Panc1 (cell line): ENCODE data around the gene SLC22A2.

ENCODE experiments used
- POLR2AphosphoS5 ChIP-seq: IDR thresholded peaks from 2 replicates; pipeline ENCODE4 v1.6.1; 2012; ENCODE audit warnings: mild to moderate bottlenecking, low read depth, low read length, moderate library complexity
- SIN3A ChIP-seq: IDR thresholded peaks from 2 replicates; pipeline ENCODE4 v1.6.1; 2012; ENCODE audit warnings: low read depth, mild to moderate bottlenecking, low read length, moderate library complexity, borderline replicate concordance; ENCODE audit not compliant: insufficient read depth
- TF ChIP-seq, protein P1 (sequence below): fragments of 450-650 bp; IDR thresholded peaks from 2 replicates; pipeline ENCODE4 v1.5.1; 2017; ENCODE audit warnings: mild to moderate bottlenecking
- TF ChIP-seq, protein P2 (sequence below), 2 experiments: IDR thresholded peaks; 2 replicates each; pipeline ENCODE4 v1.6.1; 2011 to 2012; ENCODE audit warnings: low read depth in 2 of 2, control low read depth in 1 of 2, low read length in 1 of 2, mild to moderate bottlenecking in 1 of 2, moderate library complexity in 1 of 2; ENCODE audit not compliant: insufficient read depth in 1 of 2

DNA sequence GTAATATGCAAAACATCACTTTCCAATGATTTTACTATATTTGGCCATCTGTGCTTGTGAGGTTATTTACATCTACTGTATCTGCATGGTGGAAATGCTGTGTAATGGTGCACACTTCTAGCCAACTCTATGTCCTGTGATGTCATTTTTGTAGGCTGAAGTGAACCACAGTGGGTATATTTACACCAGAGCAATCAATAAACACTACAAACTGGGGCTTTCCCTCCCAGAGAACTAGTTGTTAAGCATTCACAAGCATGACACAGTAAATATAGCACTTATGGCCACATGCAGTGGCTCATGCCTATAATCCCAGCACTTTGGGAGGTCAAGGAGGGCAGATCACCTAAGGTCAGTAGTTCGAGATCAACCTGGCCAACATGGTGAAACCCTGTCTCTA, 4.9 kb downstream of the SLC22A2 start:
- TF ChIP-seq, protein P1, sequence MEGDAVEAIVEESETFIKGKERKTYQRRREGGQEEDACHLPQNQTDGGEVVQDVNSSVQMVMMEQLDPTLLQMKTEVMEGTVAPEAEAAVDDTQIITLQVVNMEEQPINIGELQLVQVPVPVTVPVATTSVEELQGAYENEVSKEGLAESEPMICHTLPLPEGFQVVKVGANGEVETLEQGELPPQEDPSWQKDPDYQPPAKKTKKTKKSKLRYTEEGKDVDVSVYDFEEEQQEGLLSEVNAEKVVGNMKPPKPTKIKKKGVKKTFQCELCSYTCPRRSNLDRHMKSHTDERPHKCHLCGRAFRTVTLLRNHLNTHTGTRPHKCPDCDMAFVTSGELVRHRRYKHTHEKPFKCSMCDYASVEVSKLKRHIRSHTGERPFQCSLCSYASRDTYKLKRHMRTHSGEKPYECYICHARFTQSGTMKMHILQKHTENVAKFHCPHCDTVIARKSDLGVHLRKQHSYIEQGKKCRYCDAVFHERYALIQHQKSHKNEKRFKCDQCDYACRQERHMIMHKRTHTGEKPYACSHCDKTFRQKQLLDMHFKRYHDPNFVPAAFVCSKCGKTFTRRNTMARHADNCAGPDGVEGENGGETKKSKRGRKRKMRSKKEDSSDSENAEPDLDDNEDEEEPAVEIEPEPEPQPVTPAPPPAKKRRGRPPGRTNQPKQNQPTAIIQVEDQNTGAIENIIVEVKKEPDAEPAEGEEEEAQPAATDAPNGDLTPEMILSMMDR: no peak
- TF ChIP-seq POLR2AphosphoS5: no peak
- TF ChIP-seq SIN3A: no peak
- TF ChIP-seq, protein P2, sequence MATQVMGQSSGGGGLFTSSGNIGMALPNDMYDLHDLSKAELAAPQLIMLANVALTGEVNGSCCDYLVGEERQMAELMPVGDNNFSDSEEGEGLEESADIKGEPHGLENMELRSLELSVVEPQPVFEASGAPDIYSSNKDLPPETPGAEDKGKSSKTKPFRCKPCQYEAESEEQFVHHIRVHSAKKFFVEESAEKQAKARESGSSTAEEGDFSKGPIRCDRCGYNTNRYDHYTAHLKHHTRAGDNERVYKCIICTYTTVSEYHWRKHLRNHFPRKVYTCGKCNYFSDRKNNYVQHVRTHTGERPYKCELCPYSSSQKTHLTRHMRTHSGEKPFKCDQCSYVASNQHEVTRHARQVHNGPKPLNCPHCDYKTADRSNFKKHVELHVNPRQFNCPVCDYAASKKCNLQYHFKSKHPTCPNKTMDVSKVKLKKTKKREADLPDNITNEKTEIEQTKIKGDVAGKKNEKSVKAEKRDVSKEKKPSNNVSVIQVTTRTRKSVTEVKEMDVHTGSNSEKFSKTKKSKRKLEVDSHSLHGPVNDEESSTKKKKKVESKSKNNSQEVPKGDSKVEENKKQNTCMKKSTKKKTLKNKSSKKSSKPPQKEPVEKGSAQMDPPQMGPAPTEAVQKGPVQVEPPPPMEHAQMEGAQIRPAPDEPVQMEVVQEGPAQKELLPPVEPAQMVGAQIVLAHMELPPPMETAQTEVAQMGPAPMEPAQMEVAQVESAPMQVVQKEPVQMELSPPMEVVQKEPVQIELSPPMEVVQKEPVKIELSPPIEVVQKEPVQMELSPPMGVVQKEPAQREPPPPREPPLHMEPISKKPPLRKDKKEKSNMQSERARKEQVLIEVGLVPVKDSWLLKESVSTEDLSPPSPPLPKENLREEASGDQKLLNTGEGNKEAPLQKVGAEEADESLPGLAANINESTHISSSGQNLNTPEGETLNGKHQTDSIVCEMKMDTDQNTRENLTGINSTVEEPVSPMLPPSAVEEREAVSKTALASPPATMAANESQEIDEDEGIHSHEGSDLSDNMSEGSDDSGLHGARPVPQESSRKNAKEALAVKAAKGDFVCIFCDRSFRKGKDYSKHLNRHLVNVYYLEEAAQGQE (IDR thresholded peaks at IDR 0.05; ENCODE audit: insufficient read depth in 1 of 2, low read depth in 2 of 2, low read length in 1 of 2): no peak
